WTC11 (cell line): ENCODE results near the gene RHOF. TPM values are rescaled to one million over a fixed set of nuclear protein-coding genes. Genes with fewer than 3 reads are reported as not detected.

ENCODE experiments used
- ATAC-seq: fragments of 200-7000 bp; cut with Tn5 transposase; 2 replicates; pipeline ENCODE4 v1.10.0; 2021; ENCODE audit warnings: mild to moderate bottlenecking, moderate library complexity
- CTCF ChIA-PET: fragments of 300-600 bp; sonication (Branson Sonifier 250); formaldehyde crosslinking; loops from one replicate; lab custom pipeline; 2021; ENCODE audit warnings: antibody characterized with exemption; lab: Charles Lee
- POLR2A ChIA-PET: fragments of 350-600 bp; sonication (Branson Sonifier 250); formaldehyde crosslinking; loops from one replicate; lab custom pipeline; 2021; ENCODE audit warnings: antibody characterized with exemption; lab: Charles Lee
- DNase-seq: peaks from one replicate; pipeline ENCODE4 v3.0.0; 2021; ENCODE audit warnings: low spot score
- H3K27ac Mint-ChIP-seq: 2 replicates; pipeline ENCODE4 v1.8.0; 2021; ENCODE audit warnings: mixed read lengths
- H3K27me3 Mint-ChIP-seq: 2 replicates; pipeline ENCODE4 v1.8.0; 2021; ENCODE audit warnings: low read depth, mild to moderate bottlenecking, moderate library complexity, mixed read lengths
- H3K36me3 Mint-ChIP-seq: 2 replicates; pipeline ENCODE4 v1.8.0; 2021; ENCODE audit warnings: mixed read lengths
- H3K4me1 Mint-ChIP-seq: 2 replicates; pipeline ENCODE4 v1.8.0; 2022; ENCODE audit warnings: mixed read lengths
- H3K4me3 Mint-ChIP-seq: 2 replicates; pipeline ENCODE4 v1.8.0; 2021; ENCODE audit warnings: mild to moderate bottlenecking, moderate library complexity, mixed read lengths
- H3K9me3 Mint-ChIP-seq: 2 replicates; pipeline ENCODE4 v1.8.0; 2021; ENCODE audit warnings: mixed read lengths
- ATF1 ChIP-seq: sonication (generic); formaldehyde crosslinking; IDR thresholded peaks from 2 replicates; pipeline ENCODE4 v1.8.1; 2023; ENCODE audit warnings: mild to moderate bottlenecking, moderate library complexity, missing genetic modification reagents
- CREB1 ChIP-seq: sonication (generic); formaldehyde crosslinking; IDR thresholded peaks from 2 replicates; pipeline ENCODE4 v1.8.0; 2023; ENCODE audit warnings: mild to moderate bottlenecking, missing genetic modification reagents
- ETV6 ChIP-seq: sonication (generic); formaldehyde crosslinking; IDR thresholded peaks from 2 replicates; pipeline ENCODE4 v1.8.1; 2022; ENCODE audit warnings: mild to moderate bottlenecking, missing genetic modification reagents
- GABPB1 ChIP-seq: sonication (generic); formaldehyde crosslinking; IDR thresholded peaks from 2 replicates; pipeline ENCODE4 v1.8.1; 2023; ENCODE audit warnings: mild to moderate bottlenecking, missing genetic modification reagents
- GRHL2 ChIP-seq: fragments of 250-450 bp; sonication (Bioruptor Pico); IDR thresholded peaks from 2 replicates; pipeline ENCODE4 v1.8.0; 2022; ENCODE audit warnings: mild to moderate bottlenecking, moderate library complexity; ENCODE audit not compliant: insufficient replicate concordance, severe bottlenecking
- JAZF1 ChIP-seq: fragments of 250-450 bp; sonication (Bioruptor Pico); IDR thresholded peaks from 2 replicates; pipeline ENCODE4 v1.9.0; 2021; ENCODE audit warnings: moderate library complexity, mild to moderate bottlenecking, inconsistent platforms
- MYBL2 ChIP-seq: sonication (generic); formaldehyde crosslinking; IDR thresholded peaks from 2 replicates; pipeline ENCODE4 v1.8.1; 2023; ENCODE audit warnings: mild to moderate bottlenecking, moderate library complexity, missing genetic modification reagents
- NR3C1 ChIP-seq: sonication (generic); formaldehyde crosslinking; conservative IDR thresholded peaks from 2 replicates; pipeline ENCODE4 v1.8.1; 2023; ENCODE audit warnings: low read depth, mild to moderate bottlenecking, missing genetic modification reagents
- PRRX2 ChIP-seq: fragments of 250-450 bp; sonication (Bioruptor Pico); IDR thresholded peaks from 2 replicates; pipeline ENCODE4 v1.8.0; 2021; ENCODE audit warnings: mild to moderate bottlenecking
- SP1 ChIP-seq: sonication (generic); formaldehyde crosslinking; conservative IDR thresholded peaks from 2 replicates; pipeline ENCODE4 v1.8.1; 2022; ENCODE audit warnings: missing genetic modification reagents
- TCF7 ChIP-seq: sonication (generic); formaldehyde crosslinking; IDR thresholded peaks from 2 replicates; pipeline ENCODE4 v1.8.0; 2022; ENCODE audit warnings: mild to moderate bottlenecking, low read depth, missing genetic modification reagents, moderate library complexity
- TEAD1 ChIP-seq: sonication (generic); formaldehyde crosslinking; IDR thresholded peaks from 2 replicates; pipeline ENCODE4 v1.8.0; 2022; ENCODE audit warnings: mild to moderate bottlenecking, missing genetic modification reagents
- ZBTB21 ChIP-seq: sonication (generic); formaldehyde crosslinking; IDR thresholded peaks from 2 replicates; pipeline ENCODE4 v1.8.1; 2023; ENCODE audit warnings: mild to moderate bottlenecking, missing genetic modification reagents, borderline replicate concordance
- ZNF263 ChIP-seq: sonication (generic); formaldehyde crosslinking; IDR thresholded peaks from 2 replicates; pipeline ENCODE4 v1.8.1; 2022; ENCODE audit warnings: low read depth, mild to moderate bottlenecking, moderate library complexity, missing genetic modification reagents
- ZNF317 ChIP-seq: sonication (generic); formaldehyde crosslinking; IDR thresholded peaks from 2 replicates; pipeline ENCODE4 v1.8.1; 2023; ENCODE audit warnings: low read depth, mild to moderate bottlenecking, moderate library complexity, missing genetic modification reagents, borderline replicate concordance
- ZNF416 ChIP-seq: fragments of 250-450 bp; sonication (Bioruptor Pico); IDR thresholded peaks from 2 replicates; pipeline ENCODE4 v1.9.0; 2021; ENCODE audit warnings: mild to moderate bottlenecking, inconsistent platforms
- ZNF423 ChIP-seq: fragments of 250-450 bp; sonication (Bioruptor Pico); IDR thresholded peaks from 2 replicates; pipeline ENCODE4 v2.1.2; 2022; ENCODE audit warnings: mild to moderate bottlenecking, moderate library complexity
- ZNF671 ChIP-seq: fragments of 250-450 bp; sonication (Bioruptor Pico); IDR thresholded peaks from 2 replicates; pipeline ENCODE4 v1.8.0; 2021; ENCODE audit warnings: mild to moderate bottlenecking
- total RNA-seq: library from RNA; stranded (reverse); gene quantifications from 3 replicates; pipeline ENCODE4 v1.2.3, GENCODE V29; 2021
- TF ChIP-seq, protein P1 (sequence below): fragments of 250-450 bp; sonication (Bioruptor Pico); IDR thresholded peaks from 2 replicates; pipeline ENCODE4 v2.1.2; 2022; ENCODE audit warnings: mild to moderate bottlenecking, moderate library complexity
- TF ChIP-seq, protein P2 (sequence below): sonication (generic); formaldehyde crosslinking; IDR thresholded peaks from 2 replicates; pipeline ENCODE4 v1.8.1; 2022; ENCODE audit warnings: mild to moderate bottlenecking, missing genetic modification reagents, moderate library complexity, borderline replicate concordance
- TF ChIP-seq, protein P3 (sequence below): sonication (generic); formaldehyde crosslinking; conservative IDR thresholded peaks from 2 replicates; pipeline ENCODE4 v1.8.1; 2022; ENCODE audit warnings: mild to moderate bottlenecking, missing genetic modification reagents
- TF ChIP-seq, protein P4 (sequence below): sonication (generic); formaldehyde crosslinking; IDR thresholded peaks from 2 replicates; pipeline ENCODE4 v1.8.1; 2023; ENCODE audit warnings: mild to moderate bottlenecking, missing genetic modification reagents
- TF ChIP-seq, protein P5 (sequence below): sonication (generic); formaldehyde crosslinking; IDR thresholded peaks from 2 replicates; pipeline ENCODE4 v1.8.0; 2023; ENCODE audit warnings: missing genetic modification reagents, mild to moderate bottlenecking, borderline replicate concordance
- TF ChIP-seq, protein P6 (sequence below): fragments of 250-450 bp; sonication (Bioruptor Pico); IDR thresholded peaks from 2 replicates; pipeline ENCODE4 v1.9.0; 2021; ENCODE audit warnings: mild to moderate bottlenecking, borderline replicate concordance

Gene RHOF
- total RNA-seq, 1 experiment from 2014 or later = 45.3 TPM

DNA sequence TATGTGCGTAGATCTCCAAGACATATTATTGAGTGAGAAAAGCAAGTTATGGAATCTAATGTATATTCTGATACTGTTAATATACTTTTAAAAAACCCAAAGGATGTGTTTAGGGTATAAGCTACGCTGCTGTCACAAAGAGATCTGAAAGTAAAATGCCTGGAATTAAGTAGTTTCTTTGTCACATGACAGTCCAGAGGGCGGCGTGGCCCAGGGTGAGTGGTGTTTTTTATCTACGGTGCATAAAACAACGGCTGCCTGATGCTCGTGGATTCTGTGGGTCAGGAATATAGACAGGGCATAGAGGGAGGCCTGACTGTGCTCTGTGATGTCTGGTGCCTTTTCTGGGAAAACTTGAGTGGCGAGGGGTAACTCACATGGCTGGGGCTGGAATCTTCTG lies 59.6 kb downstream of the RHOF start:
- H3K27me3 Mint-ChIP-seq = no peaks in the 10 kb centered on the region
- no peak overlapping the region for H3K4me3 Mint-ChIP-seq
- H3K27ac Mint-ChIP-seq = no peak overlapping the region; the same call in 1 of the 2 replicates
- no peaks in the 10 kb centered on the region for H3K36me3 Mint-ChIP-seq
- no peaks in the 10 kb centered on the region for H3K9me3 Mint-ChIP-seq
- peaks cover under 1% of the 10 kb centered on the region; the same call in 1 of the 2 replicates for H3K4me1 Mint-ChIP-seq
- ATAC-seq (no peak), DNase-seq (no peak)
- CTCF ChIA-PET = no interaction called here
- TF ChIP-seq GABPB1 (CRISPR knock-in tag) (no peak), JAZF1 (CRISPR knock-in tag) (no peak), GRHL2 (CRISPR knock-in tag) (no peak), CREB1 (CRISPR knock-in tag) (no peak), ETV6 (CRISPR knock-in tag) (no peak), ZNF416 (no peak), ATF1 (no peak), MYBL2 (CRISPR knock-in tag) (no peak), ZNF263 (CRISPR knock-in tag) (no peak), TCF7 (CRISPR knock-in tag) (no peak), TEAD1 (CRISPR knock-in tag) (no peak)
- TF ChIP-seq, protein P1, sequence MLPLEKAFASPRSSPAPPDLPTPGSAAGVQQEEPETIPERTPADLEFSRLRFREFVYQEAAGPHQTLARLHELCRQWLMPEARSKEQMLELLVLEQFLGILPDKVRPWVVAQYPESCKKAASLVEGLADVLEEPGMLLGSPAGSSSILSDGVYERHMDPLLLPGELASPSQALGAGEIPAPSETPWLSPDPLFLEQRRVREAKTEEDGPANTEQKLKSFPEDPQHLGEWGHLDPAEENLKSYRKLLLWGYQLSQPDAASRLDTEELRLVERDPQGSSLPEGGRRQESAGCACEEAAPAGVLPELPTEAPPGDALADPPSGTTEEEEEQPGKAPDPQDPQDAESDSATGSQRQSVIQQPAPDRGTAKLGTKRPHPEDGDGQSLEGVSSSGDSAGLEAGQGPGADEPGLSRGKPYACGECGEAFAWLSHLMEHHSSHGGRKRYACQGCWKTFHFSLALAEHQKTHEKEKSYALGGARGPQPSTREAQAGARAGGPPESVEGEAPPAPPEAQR = no peak
- TF ChIP-seq, protein P2, sequence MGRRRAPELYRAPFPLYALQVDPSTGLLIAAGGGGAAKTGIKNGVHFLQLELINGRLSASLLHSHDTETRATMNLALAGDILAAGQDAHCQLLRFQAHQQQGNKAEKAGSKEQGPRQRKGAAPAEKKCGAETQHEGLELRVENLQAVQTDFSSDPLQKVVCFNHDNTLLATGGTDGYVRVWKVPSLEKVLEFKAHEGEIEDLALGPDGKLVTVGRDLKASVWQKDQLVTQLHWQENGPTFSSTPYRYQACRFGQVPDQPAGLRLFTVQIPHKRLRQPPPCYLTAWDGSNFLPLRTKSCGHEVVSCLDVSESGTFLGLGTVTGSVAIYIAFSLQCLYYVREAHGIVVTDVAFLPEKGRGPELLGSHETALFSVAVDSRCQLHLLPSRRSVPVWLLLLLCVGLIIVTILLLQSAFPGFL (CRISPR knock-in tag) = no peak
- TF ChIP-seq, protein P3, sequence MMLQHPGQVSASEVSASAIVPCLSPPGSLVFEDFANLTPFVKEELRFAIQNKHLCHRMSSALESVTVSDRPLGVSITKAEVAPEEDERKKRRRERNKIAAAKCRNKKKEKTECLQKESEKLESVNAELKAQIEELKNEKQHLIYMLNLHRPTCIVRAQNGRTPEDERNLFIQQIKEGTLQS (CRISPR knock-in tag) = no peak
- POLR2A ChIA-PET = no interaction called here

DNA sequence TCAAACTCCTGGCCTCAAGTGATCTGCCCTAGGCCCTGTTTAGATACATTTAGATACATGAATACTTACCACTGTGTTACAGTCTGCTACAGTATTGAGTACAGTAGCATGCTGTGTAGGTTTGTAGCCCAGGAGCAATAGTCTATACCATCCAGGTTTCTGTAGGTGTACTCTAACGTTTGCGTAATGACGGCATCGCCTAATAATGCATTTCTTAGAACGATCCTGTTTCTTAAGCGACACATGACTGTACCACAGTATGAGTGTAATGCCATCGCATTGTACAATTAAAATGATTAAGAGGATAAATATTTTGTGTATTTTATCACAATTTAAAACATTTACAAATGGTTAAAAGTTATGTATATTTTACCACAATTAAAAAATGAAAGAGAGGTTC lies 62.0 kb downstream of the RHOF start:
- Mint-ChIP-seq H3K27ac (no peak overlapping the region), H3K9me3 (no peaks in the 10 kb centered on the region), H3K36me3 (no peaks in the 10 kb centered on the region), H3K4me3 (no peak overlapping the region), H3K27me3 (no peaks in the 10 kb centered on the region), H3K4me1 (peaks cover 9% of the 10 kb centered on the region)
- ATAC-seq = no peak
- no peak for DNase-seq
- CTCF ChIA-PET = no interaction called here
- POLR2A ChIA-PET = no interaction called here
- TF ChIP-seq, protein P4, sequence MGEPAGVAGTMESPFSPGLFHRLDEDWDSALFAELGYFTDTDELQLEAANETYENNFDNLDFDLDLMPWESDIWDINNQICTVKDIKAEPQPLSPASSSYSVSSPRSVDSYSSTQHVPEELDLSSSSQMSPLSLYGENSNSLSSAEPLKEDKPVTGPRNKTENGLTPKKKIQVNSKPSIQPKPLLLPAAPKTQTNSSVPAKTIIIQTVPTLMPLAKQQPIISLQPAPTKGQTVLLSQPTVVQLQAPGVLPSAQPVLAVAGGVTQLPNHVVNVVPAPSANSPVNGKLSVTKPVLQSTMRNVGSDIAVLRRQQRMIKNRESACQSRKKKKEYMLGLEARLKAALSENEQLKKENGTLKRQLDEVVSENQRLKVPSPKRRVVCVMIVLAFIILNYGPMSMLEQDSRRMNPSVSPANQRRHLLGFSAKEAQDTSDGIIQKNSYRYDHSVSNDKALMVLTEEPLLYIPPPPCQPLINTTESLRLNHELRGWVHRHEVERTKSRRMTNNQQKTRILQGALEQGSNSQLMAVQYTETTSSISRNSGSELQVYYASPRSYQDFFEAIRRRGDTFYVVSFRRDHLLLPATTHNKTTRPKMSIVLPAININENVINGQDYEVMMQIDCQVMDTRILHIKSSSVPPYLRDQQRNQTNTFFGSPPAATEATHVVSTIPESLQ (CRISPR knock-in tag) = no peak
- no peak for TF ChIP-seq PRRX2
- TF ChIP-seq NR3C1 (CRISPR knock-in tag) = no peak
- TF ChIP-seq ZBTB21 (CRISPR knock-in tag) = no peak
- no peak for TF ChIP-seq ZNF423 (CRISPR knock-in tag)
- TF ChIP-seq, protein P5, sequence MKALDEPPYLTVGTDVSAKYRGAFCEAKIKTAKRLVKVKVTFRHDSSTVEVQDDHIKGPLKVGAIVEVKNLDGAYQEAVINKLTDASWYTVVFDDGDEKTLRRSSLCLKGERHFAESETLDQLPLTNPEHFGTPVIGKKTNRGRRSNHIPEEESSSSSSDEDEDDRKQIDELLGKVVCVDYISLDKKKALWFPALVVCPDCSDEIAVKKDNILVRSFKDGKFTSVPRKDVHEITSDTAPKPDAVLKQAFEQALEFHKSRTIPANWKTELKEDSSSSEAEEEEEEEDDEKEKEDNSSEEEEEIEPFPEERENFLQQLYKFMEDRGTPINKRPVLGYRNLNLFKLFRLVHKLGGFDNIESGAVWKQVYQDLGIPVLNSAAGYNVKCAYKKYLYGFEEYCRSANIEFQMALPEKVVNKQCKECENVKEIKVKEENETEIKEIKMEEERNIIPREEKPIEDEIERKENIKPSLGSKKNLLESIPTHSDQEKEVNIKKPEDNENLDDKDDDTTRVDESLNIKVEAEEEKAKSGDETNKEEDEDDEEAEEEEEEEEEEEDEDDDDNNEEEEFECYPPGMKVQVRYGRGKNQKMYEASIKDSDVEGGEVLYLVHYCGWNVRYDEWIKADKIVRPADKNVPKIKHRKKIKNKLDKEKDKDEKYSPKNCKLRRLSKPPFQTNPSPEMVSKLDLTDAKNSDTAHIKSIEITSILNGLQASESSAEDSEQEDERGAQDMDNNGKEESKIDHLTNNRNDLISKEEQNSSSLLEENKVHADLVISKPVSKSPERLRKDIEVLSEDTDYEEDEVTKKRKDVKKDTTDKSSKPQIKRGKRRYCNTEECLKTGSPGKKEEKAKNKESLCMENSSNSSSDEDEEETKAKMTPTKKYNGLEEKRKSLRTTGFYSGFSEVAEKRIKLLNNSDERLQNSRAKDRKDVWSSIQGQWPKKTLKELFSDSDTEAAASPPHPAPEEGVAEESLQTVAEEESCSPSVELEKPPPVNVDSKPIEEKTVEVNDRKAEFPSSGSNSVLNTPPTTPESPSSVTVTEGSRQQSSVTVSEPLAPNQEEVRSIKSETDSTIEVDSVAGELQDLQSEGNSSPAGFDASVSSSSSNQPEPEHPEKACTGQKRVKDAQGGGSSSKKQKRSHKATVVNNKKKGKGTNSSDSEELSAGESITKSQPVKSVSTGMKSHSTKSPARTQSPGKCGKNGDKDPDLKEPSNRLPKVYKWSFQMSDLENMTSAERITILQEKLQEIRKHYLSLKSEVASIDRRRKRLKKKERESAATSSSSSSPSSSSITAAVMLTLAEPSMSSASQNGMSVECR = no peak
- no peak for TF ChIP-seq ZNF317
- TF ChIP-seq ZNF263 (CRISPR knock-in tag) = no peak
- TF ChIP-seq, protein P6, sequence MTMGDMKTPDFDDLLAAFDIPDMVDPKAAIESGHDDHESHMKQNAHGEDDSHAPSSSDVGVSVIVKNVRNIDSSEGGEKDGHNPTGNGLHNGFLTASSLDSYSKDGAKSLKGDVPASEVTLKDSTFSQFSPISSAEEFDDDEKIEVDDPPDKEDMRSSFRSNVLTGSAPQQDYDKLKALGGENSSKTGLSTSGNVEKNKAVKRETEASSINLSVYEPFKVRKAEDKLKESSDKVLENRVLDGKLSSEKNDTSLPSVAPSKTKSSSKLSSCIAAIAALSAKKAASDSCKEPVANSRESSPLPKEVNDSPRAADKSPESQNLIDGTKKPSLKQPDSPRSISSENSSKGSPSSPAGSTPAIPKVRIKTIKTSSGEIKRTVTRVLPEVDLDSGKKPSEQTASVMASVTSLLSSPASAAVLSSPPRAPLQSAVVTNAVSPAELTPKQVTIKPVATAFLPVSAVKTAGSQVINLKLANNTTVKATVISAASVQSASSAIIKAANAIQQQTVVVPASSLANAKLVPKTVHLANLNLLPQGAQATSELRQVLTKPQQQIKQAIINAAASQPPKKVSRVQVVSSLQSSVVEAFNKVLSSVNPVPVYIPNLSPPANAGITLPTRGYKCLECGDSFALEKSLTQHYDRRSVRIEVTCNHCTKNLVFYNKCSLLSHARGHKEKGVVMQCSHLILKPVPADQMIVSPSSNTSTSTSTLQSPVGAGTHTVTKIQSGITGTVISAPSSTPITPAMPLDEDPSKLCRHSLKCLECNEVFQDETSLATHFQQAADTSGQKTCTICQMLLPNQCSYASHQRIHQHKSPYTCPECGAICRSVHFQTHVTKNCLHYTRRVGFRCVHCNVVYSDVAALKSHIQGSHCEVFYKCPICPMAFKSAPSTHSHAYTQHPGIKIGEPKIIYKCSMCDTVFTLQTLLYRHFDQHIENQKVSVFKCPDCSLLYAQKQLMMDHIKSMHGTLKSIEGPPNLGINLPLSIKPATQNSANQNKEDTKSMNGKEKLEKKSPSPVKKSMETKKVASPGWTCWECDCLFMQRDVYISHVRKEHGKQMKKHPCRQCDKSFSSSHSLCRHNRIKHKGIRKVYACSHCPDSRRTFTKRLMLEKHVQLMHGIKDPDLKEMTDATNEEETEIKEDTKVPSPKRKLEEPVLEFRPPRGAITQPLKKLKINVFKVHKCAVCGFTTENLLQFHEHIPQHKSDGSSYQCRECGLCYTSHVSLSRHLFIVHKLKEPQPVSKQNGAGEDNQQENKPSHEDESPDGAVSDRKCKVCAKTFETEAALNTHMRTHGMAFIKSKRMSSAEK (CRISPR knock-in tag) = no peak
- TF ChIP-seq ATF1 = no peak
- TF ChIP-seq SP1 (CRISPR knock-in tag) = no peak
- TF ChIP-seq ZNF671 = no peak
